Putamen (tissue), 1 donor: ENCODE measurements around the gene TENT4A.

Source experiments
- DNase-seq: peaks from one replicate; pipeline ENCODE4 v3.0.0-alpha.2; 2016; ENCODE audit warnings: low spot score

Gene TENT4A

GRCh38 chr5:6805841-6806240 lies 92.6 kb downstream of the TENT4A start:
- DNase-seq, result no peak
